Stimulated activated CD8-positive, alpha-beta memory T cell treated with anti-CD3 and anti-CD28 coated beads, Interleukin-12 subunit alpha, Interleukin-12 subunit beta, amount 100 ng/mL, for 4 hours (primary cell): ENCODE results near the gene TMC3.
"Not testable (repeated sequence)": the region's sequence is repeated elsewhere in the genome, so short reads cannot be mapped to it uniquely, and the experiment has no call there.

Experiments
- DNase-seq: peaks from one replicate; pipeline ENCODE4 v3.0.0-alpha.2; 2020; ENCODE audit warnings: low read depth

Gene TMC3

DNA sequence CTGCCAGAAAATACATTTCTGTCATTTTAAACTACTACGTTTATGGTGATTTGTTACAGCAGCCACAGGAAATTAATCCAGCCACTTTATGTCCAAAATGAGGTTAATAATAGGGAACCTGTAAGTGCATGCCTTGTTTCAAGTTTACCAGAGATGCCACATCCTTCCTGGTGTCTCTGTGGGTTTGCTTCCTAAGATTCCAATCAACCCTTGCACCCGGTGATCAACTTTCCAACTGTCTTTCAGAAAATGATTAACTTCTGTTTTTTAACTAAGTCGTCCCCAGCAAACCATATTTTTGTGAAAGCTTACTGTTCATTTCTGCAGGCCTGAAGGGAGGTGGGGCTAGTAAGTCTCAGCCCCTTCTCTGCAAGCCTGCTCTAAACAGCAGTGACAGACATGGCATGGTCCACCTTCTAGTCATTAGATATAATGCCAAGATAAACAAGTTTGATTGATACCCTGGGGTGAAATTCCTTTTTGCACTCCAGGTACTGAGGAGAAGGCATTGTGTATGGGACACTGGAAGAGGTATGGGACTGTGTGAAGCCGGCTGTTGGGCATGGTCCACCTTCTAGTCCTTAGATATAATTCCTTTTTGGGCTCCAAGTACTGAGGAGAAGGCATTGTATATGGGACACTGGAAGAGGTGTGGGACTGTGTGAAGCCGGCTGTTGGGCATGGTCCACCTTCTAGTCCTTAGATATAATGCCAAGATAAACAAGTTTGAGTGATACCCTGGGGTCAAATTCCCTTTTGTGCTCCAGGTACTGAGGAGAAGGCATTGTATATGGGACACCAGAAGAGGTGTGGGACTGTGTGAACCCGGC, 11.1 kb upstream of the TMC3 start:
- DNase-seq = no peak

DNA sequence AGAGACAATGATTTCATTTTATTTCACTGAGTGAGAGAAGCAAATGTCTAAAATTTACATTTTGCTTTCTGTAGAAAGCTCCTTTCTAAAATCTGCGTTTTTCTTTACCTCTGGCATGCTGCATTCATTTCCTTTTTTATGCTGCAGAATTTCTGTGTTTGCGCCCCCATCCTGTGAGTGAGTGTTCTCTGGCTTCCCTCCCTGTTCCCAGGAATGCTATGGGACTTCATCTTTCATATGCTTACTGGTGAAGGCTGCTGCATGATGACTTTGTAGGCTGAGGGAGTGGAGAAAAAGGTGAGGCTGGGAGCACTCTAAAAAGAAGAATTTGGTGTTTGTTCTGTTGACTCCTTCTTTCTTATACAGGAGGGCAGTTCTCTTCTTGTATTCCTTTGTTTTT, 7.7 kb upstream of the TMC3 start:
- no peak for DNase-seq

DNA sequence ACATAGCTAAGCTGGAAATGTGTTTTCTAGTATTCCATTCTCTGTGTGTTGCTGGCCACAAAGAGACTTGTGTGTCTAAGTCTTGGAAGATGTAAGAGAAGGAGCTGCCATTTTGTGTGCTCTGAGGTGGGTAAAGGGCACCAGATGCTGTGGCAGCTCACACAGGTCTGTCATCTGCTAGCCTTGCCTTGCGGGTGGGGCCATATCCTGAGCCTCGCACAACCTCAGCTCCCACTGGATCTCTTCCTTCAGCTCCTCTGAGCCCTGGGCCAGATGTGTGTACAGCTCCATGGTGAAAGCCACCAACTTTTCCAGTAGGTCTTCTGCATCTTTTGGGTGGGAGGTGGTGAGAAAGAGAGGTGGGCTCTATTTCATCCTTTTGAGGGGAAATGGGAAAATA, 6.7 kb upstream of the TMC3 start:
- DNase-seq = no peak

GRCh38 chr15:81380203-81380602, 6.2 kb upstream of the TMC3 start:
- no peak for DNase-seq

DNA sequence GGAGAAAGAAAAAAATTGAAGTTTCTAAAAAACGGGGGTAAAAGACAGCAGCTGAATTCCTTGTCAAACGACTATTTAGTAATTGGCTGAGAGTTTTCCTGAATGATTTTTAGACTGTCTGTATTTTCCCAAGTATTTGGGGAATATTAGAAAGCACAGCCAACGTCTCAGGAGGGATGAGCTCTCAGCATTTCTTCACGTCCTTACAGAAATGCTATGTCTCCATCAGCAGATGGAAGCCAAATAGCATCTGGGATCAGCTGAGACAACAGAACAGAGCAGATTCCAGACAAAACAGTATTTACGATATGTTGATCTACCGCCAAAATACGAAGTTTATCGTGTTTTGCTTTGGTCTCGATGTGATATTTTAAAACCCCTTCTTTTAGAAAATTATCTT, 5.3 kb upstream of the TMC3 start:
- DNase-seq = no peak

GRCh38 chr15:81378443-81378842, 4.4 kb upstream of the TMC3 start:
- no peak for DNase-seq

- DNase-seq = no peak
Measured at GRCh38 chr15:81377871-81378270, 3.9 kb upstream of the TMC3 start.

- no peak for DNase-seq
Measured at GRCh38 chr15:81376231-81376630, 2.2 kb upstream of the TMC3 start.

- no peak for DNase-seq
Measured at GRCh38 chr15:81375461-81375860, 1.4 kb upstream of the TMC3 start.

- no peak for DNase-seq
Measured at GRCh38 chr15:81373176-81373575, 837 bp downstream of the TMC3 start.

DNA sequence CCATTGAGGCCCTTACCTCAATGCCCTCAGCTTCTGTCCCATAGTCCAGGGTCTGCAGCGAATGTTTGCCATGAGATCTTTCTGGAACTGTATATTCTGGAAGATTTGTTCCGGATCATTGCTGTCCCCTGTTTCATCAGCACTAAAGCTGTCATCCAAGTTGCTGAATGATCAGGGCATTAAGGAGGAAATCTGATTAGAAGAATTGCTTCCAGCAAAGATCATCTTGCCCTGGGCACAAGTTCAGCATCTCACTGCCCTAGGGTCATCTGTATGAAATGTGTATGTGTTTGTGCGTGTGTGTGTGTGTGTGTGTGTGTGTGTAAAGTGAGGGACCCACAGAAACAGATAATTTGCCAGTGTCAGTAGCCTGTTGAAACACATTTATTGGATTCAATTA, 1.4 kb downstream of the TMC3 start:
- DNase-seq = no peak

DNA sequence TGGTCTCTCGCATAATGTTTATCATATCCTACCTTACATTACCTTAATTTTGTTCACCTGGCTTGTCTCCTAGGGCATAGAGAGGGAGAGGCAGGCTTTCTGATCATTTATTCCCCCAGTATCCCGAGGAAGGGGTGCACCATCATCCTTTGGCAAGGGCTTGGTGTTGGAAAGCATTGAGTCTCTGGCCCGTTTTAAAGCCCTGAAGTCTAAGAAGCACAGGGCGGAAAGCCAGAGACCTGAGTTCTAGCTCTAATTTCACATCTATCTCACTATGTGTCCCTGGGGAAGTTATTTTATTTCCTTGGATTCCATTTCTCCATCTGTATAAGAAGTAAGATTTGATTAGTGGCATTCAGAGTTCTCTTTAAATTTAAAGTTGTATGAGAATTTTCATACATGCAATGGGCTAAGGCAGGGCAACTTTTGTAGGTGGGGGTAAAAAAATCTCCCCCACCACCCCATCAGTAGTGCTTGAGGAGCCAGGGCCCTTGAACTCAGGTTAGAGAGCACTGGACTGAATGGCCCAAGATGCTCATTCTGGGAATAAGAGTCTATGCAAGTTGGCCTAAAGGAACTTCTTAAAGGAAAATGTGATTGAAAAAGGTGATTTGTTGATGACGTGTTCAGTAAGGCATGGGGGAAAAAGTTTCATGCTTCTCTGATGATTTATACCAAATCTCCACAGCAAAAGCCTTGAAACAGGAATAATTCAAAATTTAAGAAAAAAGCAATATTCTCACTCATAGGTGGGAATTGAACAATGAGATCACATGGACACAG, 10.1 kb downstream of the TMC3 start:
- DNase-seq = no peak

DNA sequence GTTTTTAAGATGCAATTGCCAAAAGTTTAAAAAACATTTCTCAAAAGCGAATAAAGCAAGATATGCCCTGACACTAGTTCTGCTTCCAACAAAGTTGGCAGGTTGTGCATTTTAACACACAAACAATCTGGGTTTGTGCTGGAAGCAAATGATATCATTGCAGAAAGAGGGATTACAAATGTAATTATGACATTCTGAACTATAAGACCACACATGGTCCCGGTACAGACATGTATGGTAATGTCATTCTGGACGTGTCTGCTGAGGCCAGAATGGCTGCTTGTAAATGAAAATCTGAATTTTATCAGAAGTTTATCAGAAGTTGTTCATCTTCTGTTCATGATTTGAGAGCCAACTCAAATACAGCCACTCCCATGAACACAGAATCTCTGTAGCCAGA, 10.7 kb downstream of the TMC3 start:
- DNase-seq = no peak

GRCh38 chr15:81362790-81363189, 11.2 kb downstream of the TMC3 start:
- DNase-seq = no peak

- no peak for DNase-seq
Measured at GRCh38 chr15:81361891-81362290, 12.1 kb downstream of the TMC3 start.

DNA sequence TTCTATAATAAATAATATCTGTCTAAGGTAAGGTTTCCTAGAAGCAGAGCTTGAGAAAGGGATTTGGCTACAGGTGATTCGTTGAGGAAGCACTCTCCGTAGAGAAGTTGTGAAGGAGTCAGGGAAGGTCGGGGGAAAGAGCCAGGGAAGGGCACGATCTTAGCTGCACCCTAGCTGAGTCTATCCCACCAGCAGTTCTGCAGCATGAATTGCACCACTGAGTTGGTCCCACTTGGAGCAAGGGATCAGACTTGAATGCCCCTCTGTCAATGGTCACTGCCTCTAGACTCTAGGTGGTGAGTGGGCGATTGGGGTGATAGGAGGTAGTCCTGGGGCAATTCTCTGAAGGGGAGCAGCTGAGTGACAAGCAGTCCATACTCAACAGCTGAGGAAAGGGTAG, 13.5 kb downstream of the TMC3 start:
- no peak for DNase-seq

DNA sequence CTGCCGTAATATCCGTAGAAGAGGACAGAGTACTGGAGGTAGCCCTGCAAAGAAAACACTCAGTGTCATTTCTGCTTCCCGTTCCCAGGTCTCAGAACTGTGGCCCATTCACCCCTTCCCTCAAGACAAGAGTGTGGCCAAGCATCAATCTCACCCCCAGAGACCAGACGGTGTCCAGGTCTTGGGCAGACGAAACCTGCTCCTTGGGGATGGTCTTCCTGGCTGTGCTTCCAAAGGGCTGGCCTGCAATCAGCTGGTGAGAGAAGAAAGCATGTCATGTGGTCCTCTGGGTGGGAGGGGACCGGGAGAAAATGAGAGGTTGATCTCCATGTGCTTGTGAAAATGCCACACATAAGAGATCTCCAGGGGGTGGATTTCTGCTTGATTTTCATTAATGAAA, 15.8 kb downstream of the TMC3 start:
- no peak for DNase-seq

- DNase-seq = no peak
Measured at GRCh38 chr15:81357180-81357686, 16.8 kb downstream of the TMC3 start.

GRCh38 chr15:81356252-81356651, 17.8 kb downstream of the TMC3 start:
- no peak for DNase-seq

DNA sequence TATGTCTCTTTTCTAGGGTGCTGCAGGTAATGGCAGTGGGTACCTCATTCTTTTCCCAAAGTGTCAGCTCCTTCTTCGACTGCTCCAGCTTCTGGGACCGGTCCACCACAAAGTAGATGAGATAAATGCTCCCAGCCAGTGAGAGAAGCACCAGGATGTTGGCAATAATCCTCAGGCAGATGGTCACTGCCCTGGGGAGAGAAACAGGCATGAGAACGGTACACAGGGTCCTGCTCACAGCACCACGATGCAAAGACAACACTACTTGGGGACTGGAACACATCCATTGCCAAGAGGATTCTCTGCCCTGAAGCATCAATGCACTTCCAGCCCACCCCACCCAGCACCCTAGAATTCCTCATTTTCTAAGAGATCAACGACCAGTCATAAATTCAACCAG, 22.4 kb downstream of the TMC3 start:
- DNase-seq = no peak

DNA sequence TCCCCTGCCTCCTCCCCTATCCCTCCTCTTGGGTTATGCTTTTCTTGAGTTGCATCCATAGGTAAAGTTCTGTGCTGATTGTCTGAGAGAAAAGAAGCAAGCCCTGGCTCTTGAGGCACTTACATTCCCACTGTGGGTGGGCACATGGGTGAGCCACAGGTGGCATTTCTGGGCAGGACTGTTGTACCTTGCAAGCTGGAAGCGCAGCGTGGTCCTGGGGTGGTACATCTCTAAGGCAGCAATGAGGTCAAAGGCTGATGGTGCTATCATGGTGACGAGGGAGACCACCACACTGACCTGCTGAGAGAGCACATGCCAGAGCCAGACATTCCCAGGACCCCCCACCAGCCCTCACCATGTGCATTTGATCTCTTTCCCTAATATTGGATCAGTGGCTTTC, 24.7 kb downstream of the TMC3 start:
- no peak for DNase-seq

DNA sequence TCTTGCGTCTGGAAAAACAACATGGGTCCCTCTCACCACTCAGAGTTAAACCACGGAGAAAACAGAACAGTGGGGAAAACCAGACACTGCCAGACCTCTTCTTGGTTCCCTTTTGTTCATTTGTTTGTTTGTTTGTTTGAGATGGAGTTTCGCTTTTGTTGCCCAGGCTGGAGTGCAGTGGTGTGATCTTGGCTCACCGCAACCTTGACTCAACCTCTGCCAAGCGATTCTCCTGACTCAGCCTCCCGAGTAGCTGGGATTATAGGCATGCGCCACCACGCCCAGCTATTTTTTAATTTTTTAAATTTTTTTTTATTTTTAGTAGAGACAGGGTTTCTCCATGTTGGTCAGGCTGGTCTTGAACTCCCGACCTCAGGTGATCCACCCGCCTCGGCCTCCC, 25.3 kb downstream of the TMC3 start:
- not testable (repeated sequence) for DNase-seq

- no peak for DNase-seq
Measured at GRCh38 chr15:81347910-81348309, 26.1 kb downstream of the TMC3 start.
